ENCODE data around the gene PFKM.

Gene PFKM

DNA sequence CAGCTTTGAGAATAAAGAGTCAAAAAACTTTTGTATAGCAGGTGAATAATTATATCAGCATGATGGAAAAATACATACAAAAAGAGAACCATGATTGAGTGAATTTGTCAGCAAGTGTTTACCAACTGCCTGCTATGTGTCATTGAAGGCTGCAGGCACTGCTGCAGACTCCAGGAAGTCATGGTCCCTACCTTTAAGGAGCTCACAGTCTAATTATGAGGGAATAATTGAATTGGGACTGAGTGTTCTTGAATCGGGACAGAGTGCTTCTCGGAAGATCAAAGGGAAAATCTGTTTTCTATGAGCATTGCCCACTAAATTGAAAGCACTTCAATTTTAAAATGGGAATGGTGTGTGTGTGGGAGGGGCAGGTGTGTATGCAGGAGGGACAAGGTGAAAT, 74.5 kb downstream of the PFKM start:
- Histone ChIP-seq H3K27ac (no peak overlapping the region), H3K36me3 (ENCODE audit: control insufficient read depth, insufficient read depth, low read length) (no peaks in the 10 kb centered on the region), H3K4me3 (ENCODE audit: low read depth, low read length) (no peak overlapping the region), H3K9ac (no peak overlapping the region), H3K27me3 (ENCODE audit: control insufficient read depth, insufficient read depth, low read length) (no peaks in the 10 kb centered on the region), H2AFZ (no peak overlapping the region), H3K4me2 (ENCODE audit: low read length) (no peak overlapping the region), H3K4me1 (peaks cover 8% of the 10 kb centered on the region), H3K79me2 (no peaks in the 10 kb centered on the region), H3K9me3 (ENCODE audit: control insufficient read depth, low read length) (no peaks in the 10 kb centered on the region)
- TF ChIP-seq, protein P1, sequence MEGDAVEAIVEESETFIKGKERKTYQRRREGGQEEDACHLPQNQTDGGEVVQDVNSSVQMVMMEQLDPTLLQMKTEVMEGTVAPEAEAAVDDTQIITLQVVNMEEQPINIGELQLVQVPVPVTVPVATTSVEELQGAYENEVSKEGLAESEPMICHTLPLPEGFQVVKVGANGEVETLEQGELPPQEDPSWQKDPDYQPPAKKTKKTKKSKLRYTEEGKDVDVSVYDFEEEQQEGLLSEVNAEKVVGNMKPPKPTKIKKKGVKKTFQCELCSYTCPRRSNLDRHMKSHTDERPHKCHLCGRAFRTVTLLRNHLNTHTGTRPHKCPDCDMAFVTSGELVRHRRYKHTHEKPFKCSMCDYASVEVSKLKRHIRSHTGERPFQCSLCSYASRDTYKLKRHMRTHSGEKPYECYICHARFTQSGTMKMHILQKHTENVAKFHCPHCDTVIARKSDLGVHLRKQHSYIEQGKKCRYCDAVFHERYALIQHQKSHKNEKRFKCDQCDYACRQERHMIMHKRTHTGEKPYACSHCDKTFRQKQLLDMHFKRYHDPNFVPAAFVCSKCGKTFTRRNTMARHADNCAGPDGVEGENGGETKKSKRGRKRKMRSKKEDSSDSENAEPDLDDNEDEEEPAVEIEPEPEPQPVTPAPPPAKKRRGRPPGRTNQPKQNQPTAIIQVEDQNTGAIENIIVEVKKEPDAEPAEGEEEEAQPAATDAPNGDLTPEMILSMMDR (IDR thresholded peaks at IDR 0.05): no peak

DNA sequence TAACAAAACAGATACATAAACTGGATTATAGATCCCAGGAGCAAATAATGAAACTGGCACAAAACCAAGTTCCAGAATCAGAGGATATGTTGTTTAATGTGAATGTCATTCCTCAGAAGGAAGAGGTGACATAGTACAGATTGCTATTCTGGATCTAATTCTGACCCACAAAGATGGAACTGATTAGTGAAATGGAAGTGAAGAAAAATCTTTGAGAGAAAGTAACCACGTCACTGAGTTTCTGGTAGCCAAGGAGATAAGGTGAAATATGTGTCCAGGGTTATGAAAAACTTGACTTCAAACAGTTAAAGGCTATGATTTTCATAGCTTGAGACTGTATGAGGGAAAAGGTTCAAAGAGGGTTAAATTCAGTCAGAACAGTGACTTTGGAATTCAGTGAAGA, 75.6 kb downstream of the PFKM start:
- Histone ChIP-seq H3K27me3 (ENCODE audit: control insufficient read depth, insufficient read depth, low read length) (no peaks in the 10 kb centered on the region), H3K9ac (no peak overlapping the region), H3K36me3 (ENCODE audit: control insufficient read depth, insufficient read depth, low read length) (no peaks in the 10 kb centered on the region), H3K9me3 (ENCODE audit: control insufficient read depth, low read length) (no peaks in the 10 kb centered on the region), H3K27ac (no peak overlapping the region), H3K4me3 (ENCODE audit: low read depth, low read length) (no peak overlapping the region), H3K79me2 (no peaks in the 10 kb centered on the region), H3K4me2 (ENCODE audit: low read length) (no peak overlapping the region), H3K4me1 (peaks cover 15% of the 10 kb centered on the region), H2AFZ (no peak overlapping the region)
- TF ChIP-seq, protein P1 (IDR thresholded peaks at IDR 0.05): no peak

Measured in parathyroid adenoma (tissue), 2 donors.